GM19238 (cell line): ENCODE data around the gene CISD1.

ENCODE experiments used
- DNase-seq: peaks from one replicate; pipeline ENCODE4 v3.0.0; 2011; ENCODE audit warnings: low spot score; ENCODE audit not compliant: insufficient read length

Gene CISD1

DNA sequence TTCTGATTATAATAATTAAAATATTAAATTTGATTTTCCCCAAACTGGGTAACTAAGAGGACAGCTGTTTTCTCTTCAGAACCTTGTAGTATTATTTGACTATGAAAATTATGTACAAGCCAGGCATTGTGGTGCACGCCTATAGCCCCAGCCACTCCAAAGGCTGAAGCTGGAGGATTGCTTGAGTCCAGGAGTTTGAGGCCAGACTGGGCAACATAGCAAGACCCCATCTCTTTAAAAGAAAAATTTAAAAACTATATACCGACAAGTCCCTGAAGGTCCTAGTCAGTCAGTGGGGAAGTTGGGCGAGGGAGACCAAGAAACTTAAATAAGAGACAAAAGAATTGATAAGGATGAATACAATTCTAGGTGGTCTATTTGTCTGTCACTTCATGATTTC, 38.7 kb downstream of the CISD1 start:
- DNase-seq: no peak

DNA sequence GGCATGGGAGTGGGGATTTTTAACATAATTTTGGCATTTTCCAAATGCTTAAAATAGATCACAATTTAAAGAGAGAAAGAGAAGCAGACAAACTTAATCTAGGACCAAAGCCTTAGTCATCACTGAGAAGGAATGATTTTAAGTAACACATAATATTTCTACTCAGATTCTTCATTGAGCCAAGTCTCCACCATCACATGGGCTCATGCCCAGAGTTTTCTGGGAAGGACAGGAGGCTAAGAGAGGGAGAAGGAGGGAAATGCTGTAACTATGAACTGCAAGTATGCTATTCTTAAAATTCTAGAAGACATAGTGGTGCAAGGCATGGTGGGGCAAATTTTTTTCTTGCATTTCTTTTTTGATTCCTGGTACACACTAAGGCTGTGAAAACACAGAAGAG, 42.1 kb downstream of the CISD1 start:
- no peak for DNase-seq

DNA sequence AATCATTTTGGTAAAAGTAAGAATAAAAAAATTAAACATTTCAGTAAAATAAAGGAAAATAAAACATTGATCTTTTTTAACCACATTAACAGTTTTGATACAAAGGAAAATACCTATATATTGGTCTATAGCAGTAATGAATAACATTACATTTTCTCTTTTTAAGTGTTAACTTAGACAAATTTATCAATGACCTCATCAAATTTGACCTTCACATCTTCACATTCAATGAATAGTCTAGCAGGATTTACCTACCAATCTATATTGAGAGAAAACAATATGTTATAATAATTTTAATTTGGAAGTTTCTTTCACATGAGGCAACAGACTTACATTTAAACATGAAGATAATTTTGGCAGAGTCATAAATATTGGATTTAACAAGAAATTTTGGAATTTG, 47.9 kb downstream of the CISD1 start:
- DNase-seq: no peak

DNA sequence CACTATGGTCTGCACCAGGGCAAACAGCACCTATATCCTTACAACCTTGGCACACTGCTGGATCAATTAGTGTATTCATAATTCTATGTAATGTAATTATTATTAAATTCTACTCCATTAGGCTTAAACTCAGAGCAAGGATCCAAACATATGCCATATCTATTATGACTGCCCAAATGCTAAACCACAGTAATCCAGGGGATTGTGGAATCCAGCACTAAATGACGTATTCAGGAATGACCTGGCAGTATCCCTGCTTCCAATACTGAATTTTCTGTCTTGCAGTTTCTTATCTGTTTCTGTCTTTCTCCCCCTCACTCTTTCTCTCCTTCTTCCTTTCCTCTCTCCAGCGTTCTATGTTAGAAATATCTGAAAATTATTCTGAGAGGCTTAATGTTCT, 49.4 kb downstream of the CISD1 start:
- no peak for DNase-seq

DNA sequence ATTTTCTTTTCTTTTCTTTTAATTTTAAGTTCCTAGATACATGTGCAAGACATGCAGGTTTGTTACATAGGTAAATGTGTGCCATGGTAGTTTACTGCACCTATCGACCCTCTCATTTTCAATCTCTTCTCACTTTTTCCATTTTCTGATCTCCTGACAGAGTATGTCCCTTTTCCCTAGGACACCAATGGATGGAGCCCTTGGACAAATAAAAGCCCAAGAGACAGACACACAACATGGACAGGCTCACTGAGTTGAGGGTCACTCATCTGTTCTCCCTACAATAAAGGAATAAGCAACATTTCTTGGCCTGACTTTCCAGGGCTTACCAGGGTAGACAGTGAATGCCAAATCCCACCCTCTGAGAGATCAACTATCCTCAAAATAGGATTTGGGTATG, 50.6 kb downstream of the CISD1 start:
- DNase-seq: no peak

DNA sequence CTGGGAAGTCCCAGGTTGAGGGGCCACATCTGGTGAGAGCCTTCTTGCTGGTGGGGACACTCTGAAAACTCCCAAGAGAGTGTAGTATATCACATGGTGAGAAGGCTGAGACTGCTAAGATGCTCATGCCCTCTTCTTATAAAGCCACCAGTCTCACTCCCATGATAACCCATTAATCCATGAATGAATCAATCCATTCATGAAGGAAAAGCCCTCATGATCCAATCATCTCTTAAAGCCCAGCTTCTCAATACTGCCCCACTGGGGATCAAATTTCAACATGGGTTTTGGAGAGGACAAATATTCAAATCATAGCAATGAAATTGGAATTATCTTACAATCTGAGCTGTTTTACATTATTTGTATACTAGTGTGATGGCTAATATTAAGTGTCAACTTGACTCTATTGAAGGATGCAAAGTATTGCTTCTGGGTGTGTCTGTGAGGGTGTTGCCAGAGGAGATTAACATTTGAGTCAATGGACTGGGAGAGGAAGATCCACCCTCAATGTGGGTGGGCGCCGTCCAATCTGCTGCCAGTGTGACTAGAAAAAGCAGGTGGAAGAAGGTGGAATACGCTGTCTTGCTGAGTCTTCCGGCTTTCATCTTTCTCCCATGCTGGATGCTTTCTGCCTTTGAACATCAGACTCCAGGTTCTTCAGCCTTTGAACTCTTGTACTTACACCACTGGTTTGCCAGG, 51.5 kb downstream of the CISD1 start:
- DNase-seq: no peak

DNA sequence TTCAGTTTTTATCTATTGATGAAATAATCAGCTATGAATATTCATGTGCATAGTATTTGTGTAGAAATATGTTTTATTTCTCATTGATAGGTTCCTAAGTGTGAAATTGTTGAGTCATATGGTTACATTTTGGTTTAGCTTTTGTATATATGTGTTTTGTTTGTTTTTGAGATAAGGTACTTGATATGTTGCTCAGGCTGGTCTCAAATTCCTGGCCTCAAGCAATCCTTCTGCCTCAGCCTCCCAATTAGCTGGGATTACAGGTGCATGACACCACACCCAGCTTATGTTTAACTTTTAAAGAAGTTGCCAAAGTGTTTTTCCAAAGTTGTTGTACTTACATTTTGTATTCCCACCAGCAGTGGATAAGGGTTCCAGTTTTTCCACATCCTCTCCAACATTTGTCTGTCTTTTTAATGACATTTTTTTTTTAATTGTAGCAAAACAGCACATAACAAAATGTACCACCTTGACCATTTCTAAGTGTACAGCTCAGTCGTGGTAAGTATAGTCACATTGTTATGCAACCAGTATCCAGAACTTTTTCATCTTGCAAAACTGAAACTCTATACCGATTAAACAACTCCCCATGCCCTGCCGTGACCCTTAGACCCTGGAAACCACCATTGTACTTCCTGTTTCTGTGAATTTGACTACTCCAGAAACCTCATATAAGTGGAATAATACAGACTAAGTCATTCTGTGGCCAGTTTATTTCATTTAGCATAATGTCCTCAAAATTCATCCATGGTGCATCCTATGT, 53.3 kb downstream of the CISD1 start:
- DNase-seq: no peak

DNA sequence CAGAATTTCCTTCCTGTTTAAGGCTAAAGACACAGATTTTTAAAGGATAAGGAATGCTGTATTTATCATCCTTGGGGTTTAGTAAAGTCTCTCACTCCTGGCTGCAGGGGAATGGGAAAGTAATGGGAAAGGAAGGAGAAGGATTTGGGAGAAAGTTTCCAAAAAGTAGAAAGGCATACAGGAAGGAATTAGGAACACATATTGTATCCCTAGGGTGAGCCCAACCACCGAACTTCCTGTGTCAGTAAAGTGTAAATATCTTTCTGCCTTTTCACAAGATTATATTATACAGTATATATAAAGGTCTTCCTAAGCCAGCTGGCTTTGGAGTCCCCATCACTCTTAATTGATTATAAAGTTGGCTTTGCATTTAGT, 53.9 kb downstream of the CISD1 start:
- DNase-seq: no peak

DNA sequence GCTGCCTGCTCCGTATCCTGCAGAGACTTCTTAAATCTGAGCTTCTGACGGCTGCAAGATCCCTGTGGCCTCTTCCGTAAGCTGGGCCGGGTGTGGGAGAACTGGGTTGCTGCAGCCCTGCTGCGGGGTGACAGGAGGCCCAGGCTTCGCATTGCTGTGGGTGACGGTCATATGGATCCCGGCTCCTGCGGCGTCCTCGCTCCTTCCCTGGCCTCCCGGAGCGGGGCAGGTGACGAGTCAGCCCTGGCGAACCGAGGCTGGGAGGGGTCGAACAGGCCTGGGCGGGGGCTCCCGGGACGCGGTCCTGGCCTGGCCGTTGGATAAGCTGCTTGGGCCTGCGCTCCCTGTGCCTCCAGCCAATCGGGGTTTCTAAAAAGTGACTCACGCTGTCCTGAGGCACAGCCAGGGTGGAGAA, 58.0 kb downstream of the CISD1 start:
- DNase-seq: no peak

DNA sequence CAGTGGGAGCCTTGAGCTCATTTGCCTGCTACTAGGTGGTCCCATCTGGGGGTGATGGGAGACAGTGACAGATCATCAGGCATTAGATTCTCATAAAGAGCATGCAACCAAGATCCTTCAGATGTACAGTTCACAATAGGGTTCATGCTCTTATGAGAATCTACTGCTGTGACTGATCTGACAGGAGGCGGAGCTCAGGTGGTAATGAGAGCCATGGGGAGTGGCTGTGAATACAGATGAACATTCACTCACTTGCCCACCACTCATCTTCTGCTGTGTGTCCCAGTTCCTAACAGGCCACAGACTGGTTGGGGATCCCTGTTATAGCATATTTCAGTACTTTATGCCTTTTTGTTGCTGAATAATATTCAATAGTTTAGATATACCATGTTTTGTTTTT, 59.3 kb downstream of the CISD1 start:
- no peak for DNase-seq

DNA sequence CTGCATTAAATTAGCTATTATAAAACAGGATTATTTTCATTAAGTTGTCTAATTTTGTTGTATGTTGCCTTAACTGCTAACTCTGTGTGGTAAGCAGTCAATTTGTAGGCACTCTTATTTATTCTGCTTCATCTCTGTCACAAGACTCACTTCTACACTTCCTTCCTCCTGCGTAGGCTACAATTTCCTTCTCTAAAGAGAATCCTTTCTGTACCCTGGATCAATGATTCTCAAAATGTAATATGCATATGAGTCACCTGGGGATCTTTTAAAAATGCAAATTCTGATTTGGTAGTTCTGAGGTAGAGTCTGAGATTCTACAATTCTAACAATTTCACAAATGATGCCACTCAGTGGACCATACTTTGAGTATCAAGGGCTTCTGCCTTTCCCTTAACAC, 61.5 kb downstream of the CISD1 start:
- DNase-seq: no peak

DNA sequence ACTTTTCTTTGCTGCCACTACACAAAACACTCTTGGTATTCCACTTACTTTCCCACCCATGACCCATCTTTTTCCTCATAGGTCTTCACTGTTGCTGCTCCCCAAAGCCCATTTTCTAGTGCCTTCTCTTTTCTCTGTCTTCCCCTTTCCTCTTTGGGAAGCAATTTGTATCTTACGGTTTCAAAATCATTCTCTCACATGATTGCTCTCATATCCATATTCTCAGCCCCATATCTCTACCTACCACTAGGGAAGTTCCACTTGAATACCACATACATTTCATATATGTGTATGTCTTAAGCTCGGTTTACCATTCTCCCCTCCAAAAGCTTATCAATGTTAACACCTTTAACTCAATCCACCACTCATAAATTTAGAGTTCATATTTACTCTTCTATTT, 62.7 kb downstream of the CISD1 start:
- DNase-seq: no peak

DNA sequence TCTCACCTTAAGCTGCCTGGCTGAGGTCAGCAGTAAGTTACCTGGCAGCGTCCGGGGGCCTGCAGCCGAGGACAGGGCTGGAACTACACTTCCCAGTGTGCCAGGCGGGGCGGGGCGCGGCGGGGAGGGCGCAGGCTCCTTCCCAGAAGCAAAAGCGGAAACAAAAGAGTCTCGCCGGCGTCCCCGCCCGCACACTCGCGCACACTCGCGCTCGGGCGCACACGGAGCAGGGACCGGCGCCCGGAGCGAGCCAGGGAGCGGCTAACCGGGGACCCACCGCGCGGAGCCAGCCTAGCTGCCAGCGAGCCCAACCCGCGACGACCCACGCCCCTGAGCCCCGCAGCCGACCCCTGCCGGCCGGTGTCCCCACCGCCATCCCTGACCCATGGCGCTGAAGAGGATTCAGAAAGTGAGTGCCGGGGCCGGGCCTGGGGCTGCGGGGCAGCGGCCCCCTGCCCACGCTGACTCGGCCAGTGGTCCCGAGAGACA, 65.9 kb downstream of the CISD1 start, which contains the start of gene UBE2D1:
Gene UBE2D1 (plus strand): TSS at position 190 of the 489 bp plus-strand sequence. CDS start 196 bp downstream, at position 386.
- peak; percentile 71 for DNase-seq

DNA sequence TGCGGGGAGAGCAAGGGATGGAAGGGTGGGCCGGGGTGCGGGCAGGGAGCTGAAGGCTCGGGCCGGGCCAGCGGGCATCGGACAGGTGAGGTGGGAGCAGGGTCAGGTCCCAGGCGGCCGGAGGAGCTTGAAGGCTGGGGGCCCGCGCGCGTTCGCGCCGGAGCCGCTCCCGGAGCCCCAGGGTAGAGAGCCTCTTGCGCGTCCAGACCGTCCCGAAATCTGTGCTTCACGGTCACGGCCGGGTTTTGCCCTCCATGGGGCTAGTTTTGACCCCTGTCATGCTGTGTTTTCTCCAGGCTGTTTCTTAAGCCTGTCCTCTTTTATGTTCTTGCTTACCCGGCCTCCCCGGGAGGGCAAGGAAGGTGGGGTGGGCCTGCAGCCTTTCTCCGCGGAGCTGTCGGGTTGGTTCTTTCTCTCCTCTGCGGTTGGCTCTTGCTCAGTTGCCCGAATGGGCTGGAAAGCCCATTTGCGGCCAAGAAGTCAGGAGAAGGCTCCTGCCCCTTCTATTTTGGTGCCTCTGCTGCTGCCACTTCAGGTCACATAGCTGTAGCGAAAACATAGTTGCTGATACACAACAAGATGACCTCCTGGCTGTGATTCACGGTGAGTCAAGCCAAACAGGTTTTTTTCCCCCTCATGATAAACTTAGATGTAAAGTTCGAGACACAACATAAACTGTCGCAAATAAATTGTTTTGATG, 66.5 kb downstream of the CISD1 start:
- DNase-seq: no peak

DNA sequence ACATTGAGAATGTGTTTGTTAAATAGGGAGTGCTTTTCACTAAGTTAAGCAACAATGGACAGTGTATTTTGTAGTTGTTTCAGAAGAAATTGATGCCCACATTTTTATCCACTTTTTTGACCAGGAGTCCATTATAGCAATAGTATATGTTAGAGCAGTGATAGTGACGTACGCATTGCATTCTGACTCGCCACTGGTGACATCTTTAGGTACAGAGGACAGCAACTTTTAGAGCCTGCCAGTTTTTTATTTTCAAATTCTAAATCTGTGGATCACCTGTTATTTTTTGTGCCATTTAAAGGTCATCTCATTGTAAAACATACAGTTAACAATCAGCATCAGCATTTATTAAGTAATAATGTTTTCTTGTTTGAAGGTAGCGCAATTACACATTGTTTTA, 67.3 kb downstream of the CISD1 start:
- no peak for DNase-seq
